Glutamatergic neuron (in vitro differentiated cells): ENCODE results near the gene TPSD1. TPM values are rescaled to one million over a fixed set of nuclear protein-coding genes. Genes with fewer than 3 reads are reported as not detected.
"Not testable (repeated sequence)": the region's sequence is repeated elsewhere in the genome, so short reads cannot be mapped to it uniquely, and the experiment has no call there.

Source experiments
- DNase-seq: peaks from one replicate; pipeline ENCODE4 v3.0.0; 2022
- H3K27ac Mint-ChIP-seq: one replicate; pipeline ENCODE4 v1.8.0; 2020; ENCODE audit warnings: mild to moderate bottlenecking, mixed read lengths, inconsistent platforms; ENCODE audit not compliant: unreplicated experiment
- H3K27me3 Mint-ChIP-seq: one replicate; pipeline ENCODE4 v1.8.0; 2020; ENCODE audit warnings: mild to moderate bottlenecking, moderate library complexity, mixed read lengths, inconsistent platforms; ENCODE audit not compliant: unreplicated experiment
- H3K36me3 Mint-ChIP-seq: one replicate; pipeline ENCODE4 v1.8.0; 2020; ENCODE audit warnings: mild to moderate bottlenecking, mixed read lengths, inconsistent platforms; ENCODE audit not compliant: unreplicated experiment
- H3K4me1 Mint-ChIP-seq: one replicate; pipeline ENCODE4 v1.8.0; 2020; ENCODE audit warnings: mild to moderate bottlenecking, low read depth, mixed read lengths, inconsistent platforms; ENCODE audit not compliant: unreplicated experiment
- H3K4me3 Mint-ChIP-seq: one replicate; pipeline ENCODE4 v1.8.0; 2020; ENCODE audit warnings: mild to moderate bottlenecking, mixed read lengths, inconsistent platforms; ENCODE audit not compliant: unreplicated experiment
- H3K9me3 Mint-ChIP-seq: one replicate; pipeline ENCODE4 v1.8.0; 2020; ENCODE audit warnings: mild to moderate bottlenecking, moderate library complexity, mixed read lengths, inconsistent platforms; ENCODE audit not compliant: unreplicated experiment
- CTCF ChIP-seq: fragments of 200-600 bp; sonication (generic); IDR thresholded peaks from one replicate; pipeline ENCODE4 v1.5.0; 2021; ENCODE audit not compliant: partially characterized antibody, unreplicated experiment
- long read RNA-seq: library from polyadenylated mRNA; unstranded; transcript quantifications from one replicate; pipeline ENCODE4 v2.0.0, GENCODE V29; 2020; ENCODE audit not compliant: unreplicated experiment
- total RNA-seq: library from RNA; stranded (reverse); fragmentation: NEBNext Ultra II Directional; extraction: Animal tissue kit (Norgen Biotek cat#: 25700); gene quantifications from one replicate; pipeline ENCODE4 v1.2.1, GENCODE V29; 2021; ENCODE audit not compliant: unreplicated experiment

TPSD1 gene
- not detected for total RNA-seq
- long read RNA-seq, result 0 reads

DNA sequence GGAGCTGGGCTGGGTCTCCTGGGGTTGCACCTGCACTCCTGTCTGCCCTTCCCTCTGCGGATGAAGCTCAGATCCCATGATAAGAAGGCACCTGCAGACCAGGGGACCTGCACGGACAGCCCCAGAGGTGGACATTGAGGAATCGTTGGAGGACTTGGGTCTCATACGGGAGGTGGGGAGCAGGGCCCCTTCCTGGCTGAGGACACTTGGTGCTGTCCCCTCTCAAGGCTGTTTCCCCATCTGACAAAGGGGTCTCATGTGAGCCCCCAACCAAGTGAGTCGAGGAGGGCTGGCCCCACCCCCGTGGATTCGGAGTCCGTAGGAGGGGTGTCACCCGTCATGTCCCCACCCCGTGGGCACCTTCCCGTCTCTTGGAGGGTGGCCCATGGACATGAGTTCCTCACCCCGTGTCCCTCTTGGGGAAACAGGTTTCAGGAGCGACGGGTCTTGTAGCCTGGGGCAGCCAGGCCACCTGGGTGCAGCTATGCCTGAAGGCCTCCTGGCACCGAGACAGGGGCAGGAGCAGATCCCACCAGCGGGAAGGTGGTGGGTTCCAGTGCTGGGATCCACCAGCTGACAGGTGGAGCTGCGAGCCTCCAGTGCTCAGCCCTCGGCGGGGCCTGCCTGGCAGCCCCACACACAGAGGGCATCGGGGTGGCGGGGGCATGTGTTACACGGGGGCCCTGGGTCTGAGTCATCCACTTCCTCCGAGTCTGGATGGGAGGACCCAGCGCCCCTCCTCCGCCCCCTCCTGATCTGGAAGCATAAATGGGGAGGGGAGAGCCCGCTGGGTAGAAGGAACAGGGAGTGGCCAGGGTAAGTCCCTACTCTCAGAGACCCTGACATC is at the start of gene TPSD1:
TPSD1 (plus strand) TSS at position 794 of the 847 bp plus-strand sequence. CDS start 212 bp downstream, outside the sequence.
- H3K9me3 Mint-ChIP-seq, H3K36me3 Mint-ChIP-seq, DNase-seq, H3K4me3 Mint-ChIP-seq, H3K4me1 Mint-ChIP-seq, H3K27me3 Mint-ChIP-seq, H3K27ac Mint-ChIP-seq: not testable (repeated sequence)

DNA sequence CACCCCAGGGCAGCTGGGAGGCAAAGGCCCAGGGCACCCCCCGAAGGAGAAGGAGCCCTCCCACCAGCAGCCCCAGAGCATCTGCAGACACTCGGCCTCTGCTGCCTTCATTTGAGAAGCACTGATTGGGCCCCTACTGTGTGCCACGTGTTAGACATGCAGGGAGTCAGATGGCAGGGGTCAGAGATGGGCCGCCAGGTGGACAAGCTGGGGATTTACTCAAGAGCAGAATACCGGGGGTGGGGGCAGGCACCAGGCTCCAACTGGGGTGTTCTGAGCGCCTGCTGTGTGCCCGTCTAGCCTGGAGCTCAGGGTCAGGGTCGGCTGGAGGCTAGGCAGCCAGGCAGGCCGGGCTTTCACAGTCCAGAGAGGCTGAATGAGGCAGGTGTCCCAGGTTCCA is 49.5 kb upstream of the TPSD1 start:
- H3K4me3 Mint-ChIP-seq, result no peak overlapping the region
- peaks cover 16% of the 10 kb centered on the region for H3K27me3 Mint-ChIP-seq
- no peak for TF ChIP-seq CTCF
- H3K36me3 Mint-ChIP-seq, result no peaks in the 10 kb centered on the region
- no peak overlapping the region for H3K27ac Mint-ChIP-seq
- peaks cover 13% of the 10 kb centered on the region for H3K9me3 Mint-ChIP-seq
- DNase-seq, result no peak
- H3K4me1 Mint-ChIP-seq, result no peaks in the 10 kb centered on the region

- no peaks in the 10 kb centered on the region for H3K36me3 Mint-ChIP-seq
- no peak overlapping the region for H3K27ac Mint-ChIP-seq
- peaks cover 13% of the 10 kb centered on the region for H3K27me3 Mint-ChIP-seq
- H3K4me1 Mint-ChIP-seq, result no peaks in the 10 kb centered on the region
- no peak for DNase-seq
- H3K4me3 Mint-ChIP-seq, result no peak overlapping the region
- TF ChIP-seq CTCF, result no peak
- H3K9me3 Mint-ChIP-seq, result peaks cover 10% of the 10 kb centered on the region
Measured at GRCh38 chr16:1206786-1207185, 49.1 kb upstream of the TPSD1 start.

GRCh38 chr16:1208239-1208830 is 47.5 kb upstream of the TPSD1 start:
- no peak overlapping the region for H3K27ac Mint-ChIP-seq
- no peaks in the 10 kb centered on the region for H3K36me3 Mint-ChIP-seq
- DNase-seq, result no peak
- no peaks in the 10 kb centered on the region for H3K4me1 Mint-ChIP-seq
- peaks cover 12% of the 10 kb centered on the region for H3K27me3 Mint-ChIP-seq
- TF ChIP-seq CTCF, result no peak
- H3K9me3 Mint-ChIP-seq, result peaks cover 9% of the 10 kb centered on the region
- H3K4me3 Mint-ChIP-seq, result no peak overlapping the region

DNA sequence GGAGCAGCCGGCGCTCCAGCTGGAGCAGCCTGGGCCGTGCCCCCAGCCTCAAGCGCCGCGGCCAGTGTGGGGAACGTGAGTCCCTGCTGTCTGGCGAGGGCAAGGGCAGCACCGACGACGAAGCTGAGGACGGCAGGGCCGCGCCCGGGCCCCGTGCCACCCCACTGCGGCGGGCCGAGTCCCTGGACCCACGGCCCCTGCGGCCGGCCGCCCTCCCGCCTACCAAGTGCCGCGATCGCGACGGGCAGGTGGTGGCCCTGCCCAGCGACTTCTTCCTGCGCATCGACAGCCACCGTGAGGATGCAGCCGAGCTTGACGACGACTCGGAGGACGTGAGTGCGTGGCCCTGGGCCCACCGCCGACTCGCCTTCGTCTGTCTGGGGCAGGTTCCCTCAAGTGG is 46.8 kb upstream of the TPSD1 start:
- DNase-seq, result no peak
- Mint-ChIP-seq H3K9me3 (peaks cover 5% of the 10 kb centered on the region), H3K36me3 (no peaks in the 10 kb centered on the region), H3K27ac (no peak overlapping the region), H3K4me3 (no peak overlapping the region), H3K27me3 (peaks cover 14% of the 10 kb centered on the region), H3K4me1 (no peaks in the 10 kb centered on the region)
- no peak for TF ChIP-seq CTCF
